Right lobe of liver (tissue), 4 donors: ENCODE data around the gene BACH1.

Experiments
- POLR2A ChIP-seq: fragments of 450-650 bp; IDR thresholded peaks from one replicate; pipeline ENCODE4 v1.6.1; 2017; ENCODE audit warnings: antibody characterized with exemption, mild to moderate bottlenecking
- TF ChIP-seq, protein P1 (sequence below), 4 donors: fragments of 200-600 bp in 3 of 4; fragments of 450-650 bp in 1 of 4; IDR thresholded peaks; one replicate each; pipeline versions ENCODE4 v1.5.1 to v1.8.0; 2016 to 2022; ENCODE audit warnings: antibody characterized with exemption in 4 of 4, mild to moderate bottlenecking in 2 of 4
- donor health status: DM: no; HTN: no; CAD: no.
- donor health status: DM: no; HTN: no; CAD: no.
- donor health status: DM: no; HTN: yes; CAD: no.

- TF ChIP-seq, protein P1, sequence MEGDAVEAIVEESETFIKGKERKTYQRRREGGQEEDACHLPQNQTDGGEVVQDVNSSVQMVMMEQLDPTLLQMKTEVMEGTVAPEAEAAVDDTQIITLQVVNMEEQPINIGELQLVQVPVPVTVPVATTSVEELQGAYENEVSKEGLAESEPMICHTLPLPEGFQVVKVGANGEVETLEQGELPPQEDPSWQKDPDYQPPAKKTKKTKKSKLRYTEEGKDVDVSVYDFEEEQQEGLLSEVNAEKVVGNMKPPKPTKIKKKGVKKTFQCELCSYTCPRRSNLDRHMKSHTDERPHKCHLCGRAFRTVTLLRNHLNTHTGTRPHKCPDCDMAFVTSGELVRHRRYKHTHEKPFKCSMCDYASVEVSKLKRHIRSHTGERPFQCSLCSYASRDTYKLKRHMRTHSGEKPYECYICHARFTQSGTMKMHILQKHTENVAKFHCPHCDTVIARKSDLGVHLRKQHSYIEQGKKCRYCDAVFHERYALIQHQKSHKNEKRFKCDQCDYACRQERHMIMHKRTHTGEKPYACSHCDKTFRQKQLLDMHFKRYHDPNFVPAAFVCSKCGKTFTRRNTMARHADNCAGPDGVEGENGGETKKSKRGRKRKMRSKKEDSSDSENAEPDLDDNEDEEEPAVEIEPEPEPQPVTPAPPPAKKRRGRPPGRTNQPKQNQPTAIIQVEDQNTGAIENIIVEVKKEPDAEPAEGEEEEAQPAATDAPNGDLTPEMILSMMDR (IDR thresholded peaks at IDR 0.05), result no peak
- no peak for TF ChIP-seq POLR2A
These were observed 41.0 kb upstream of the BACH1 start for GRCh38 chr21:29257701-29258100.
